AG09309 (cell line): Measurements from ENCODE around the gene KRTAP5-10.
"Not testable (repeated sequence)": the region's sequence is repeated elsewhere in the genome, so short reads cannot be mapped to it uniquely, and the experiment has no call there.

Experiments
- DNase-seq: peaks from one replicate; pipeline ENCODE4 v3.0.0-alpha.2; 2010; ENCODE audit warnings: low read depth
- H3K4me3 ChIP-seq: 2 replicates; pipeline ENCODE4 v1.5.1; 2011; ENCODE audit warnings: mild to moderate bottlenecking, low read depth, low read length, moderate library complexity; ENCODE audit not compliant: control insufficient read depth
- CTCF ChIP-seq: IDR thresholded peaks from 2 replicates; pipeline ENCODE4 v1.5.1; 2011; ENCODE audit warnings: mild to moderate bottlenecking, low read depth, low read length, inconsistent platforms; ENCODE audit not compliant: insufficient read depth, control insufficient read depth; ENCODE audit errors: missing control alignments

The KRTAP5-10 gene, protein sequence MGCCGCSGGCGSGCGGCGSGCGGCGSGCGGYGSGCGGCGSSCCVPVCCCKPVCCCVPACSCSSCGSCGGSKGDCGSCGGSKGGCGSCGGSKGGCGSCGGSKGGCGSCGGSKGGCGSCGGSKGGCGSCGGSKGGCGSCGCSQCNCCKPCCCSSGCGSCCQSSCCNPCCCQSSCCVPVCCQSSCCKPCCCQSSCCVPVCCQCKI

DNA sequence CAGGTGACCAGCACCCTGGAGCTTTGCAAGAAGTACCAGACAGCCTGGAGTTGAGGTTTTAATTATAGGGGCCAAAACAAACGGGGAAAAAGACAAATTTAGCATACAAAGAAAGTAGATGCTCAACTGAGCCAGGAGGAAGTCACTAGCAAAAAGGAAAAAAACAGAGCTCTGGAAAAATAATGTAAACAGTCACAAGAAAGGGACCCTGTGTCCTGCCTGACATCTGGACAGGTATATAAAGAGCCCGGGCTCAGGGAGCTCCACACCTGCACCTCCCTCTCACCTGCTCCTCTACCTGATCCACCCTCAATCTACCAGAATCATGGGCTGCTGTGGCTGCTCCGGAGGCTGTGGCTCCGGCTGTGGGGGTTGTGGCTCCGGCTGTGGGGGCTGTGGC, at the start of gene KRTAP5-10:
KRTAP5-10 (plus strand) TSS at position 301 of the 400 bp plus-strand sequence; CDS start at position 326, 25 bp downstream.
- TF ChIP-seq CTCF, result no peak
- no peak within 1 kb of the TSS for H3K4me3 ChIP-seq
- DNase-seq, result no peak

DNA sequence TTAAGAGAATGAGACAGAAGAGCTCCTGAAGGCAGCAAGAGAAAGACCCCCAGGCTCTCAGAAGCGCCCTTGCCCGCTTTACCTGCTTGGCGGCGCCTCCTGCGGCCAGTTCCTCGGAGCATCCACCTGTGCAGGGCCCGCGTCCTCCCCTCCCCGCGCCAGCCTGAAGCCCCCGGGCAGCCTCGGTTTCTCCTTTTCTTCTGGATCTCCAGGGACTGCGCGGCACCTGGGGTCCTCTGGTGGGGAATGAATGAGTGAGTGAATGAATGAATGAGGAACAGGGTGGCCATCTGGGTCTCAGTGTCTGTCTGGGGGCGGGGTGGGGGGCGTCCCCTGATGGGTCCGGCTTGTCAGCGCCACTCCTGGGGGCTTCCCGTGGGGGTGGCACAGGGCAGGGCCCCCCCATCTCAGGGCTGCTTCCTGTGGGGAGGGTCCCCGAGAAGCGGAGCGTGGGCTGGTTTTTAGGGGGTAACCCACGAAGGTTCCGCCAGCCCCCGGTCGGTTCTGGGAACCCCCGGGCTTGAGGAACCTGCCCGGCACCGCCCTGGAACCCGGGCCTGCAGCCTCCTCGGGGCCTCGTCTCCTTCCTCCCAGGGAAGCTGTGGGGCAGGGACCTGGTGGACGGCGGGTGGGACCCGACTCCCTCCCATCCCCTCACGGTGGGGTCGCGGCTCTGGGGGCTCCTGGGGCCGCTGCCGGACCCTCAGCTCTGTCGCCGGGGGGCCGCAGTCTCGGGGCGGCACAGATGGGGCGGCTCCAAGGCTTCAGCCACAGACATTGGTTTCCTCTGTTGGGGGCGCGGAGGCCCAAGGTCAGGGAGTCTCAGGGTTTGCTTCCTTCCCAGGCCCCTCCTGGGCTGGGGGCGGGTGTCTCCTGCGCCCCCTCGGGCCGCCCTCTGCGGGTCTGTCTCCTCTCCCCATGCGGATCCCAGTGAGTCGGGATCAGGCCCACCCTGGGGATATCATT, 46.6 kb upstream of the KRTAP5-10 start:
- DNase-seq, result no peak
- no peak for TF ChIP-seq CTCF
- H3K4me3 ChIP-seq, result no peak overlapping the region

- no peak for TF ChIP-seq CTCF
- DNase-seq, result no peak
- no peak overlapping the region for H3K4me3 ChIP-seq
Observed at GRCh38 chr11:71519546-71519945, 45.8 kb upstream of the KRTAP5-10 start.

DNA sequence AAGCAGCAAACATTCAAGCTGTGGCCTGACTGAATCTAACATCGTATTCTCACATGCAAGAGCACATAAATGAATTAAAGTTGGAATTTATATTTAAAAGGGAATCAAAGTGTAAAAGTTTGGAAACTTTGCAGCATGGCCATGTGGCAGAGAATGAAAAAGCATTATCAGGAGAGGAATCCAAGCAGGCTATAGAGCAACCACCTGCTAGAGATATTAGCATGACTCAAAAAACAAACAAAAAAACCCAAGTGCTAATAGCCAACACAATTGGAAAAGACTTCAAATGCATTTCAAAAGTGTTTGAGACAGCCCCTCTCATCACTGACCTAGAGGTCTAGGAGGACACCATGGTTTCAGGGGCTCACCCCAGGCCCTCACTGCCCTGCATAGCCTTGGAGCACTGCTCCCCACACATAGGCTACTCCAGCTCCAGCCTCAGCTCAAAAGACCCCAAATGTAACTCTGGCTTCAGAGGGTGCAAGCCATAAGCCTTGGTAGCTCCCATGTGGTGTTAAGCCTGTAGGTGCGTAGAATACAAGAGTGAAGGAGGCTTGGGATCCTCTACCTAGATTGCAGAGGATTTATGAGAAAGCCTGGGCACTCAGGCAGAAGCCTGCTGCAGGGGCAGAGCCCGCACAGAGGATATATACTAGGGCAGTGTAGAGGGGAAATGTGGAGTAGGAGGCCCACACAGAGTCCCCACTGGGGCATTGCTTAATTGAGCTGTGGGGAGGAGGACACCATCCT, 40.0 kb upstream of the KRTAP5-10 start:
- no peak overlapping the region for H3K4me3 ChIP-seq
- no peak for TF ChIP-seq CTCF
- no peak for DNase-seq

DNA sequence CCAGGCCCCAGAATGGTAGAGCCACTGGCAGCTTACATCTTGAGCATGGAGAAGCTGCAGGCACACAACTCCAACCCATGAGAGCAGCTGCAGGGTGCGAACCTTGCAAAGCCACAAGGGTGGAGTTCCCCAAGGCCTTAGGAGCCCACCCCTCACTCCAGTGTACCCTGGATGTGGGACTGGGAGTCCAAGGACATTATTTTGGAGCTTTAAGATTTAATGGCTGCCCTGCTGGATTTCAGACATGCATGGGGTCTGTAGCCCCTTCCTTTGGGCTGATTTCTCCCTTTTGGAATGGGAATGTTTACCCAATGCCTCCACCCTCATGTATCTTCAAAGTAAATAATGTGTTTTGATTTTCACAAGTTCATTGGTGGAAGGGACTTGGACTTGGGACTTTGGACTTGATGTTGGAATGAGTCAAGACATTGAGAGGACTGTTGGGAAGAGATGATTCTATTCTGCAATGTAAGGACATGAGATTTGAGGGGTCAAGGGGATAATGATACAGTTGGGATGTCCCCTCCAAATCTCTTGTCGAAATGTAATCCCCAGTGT, 39.3 kb upstream of the KRTAP5-10 start:
- DNase-seq, result no peak
- no peak overlapping the region for H3K4me3 ChIP-seq
- TF ChIP-seq CTCF, result no peak

DNA sequence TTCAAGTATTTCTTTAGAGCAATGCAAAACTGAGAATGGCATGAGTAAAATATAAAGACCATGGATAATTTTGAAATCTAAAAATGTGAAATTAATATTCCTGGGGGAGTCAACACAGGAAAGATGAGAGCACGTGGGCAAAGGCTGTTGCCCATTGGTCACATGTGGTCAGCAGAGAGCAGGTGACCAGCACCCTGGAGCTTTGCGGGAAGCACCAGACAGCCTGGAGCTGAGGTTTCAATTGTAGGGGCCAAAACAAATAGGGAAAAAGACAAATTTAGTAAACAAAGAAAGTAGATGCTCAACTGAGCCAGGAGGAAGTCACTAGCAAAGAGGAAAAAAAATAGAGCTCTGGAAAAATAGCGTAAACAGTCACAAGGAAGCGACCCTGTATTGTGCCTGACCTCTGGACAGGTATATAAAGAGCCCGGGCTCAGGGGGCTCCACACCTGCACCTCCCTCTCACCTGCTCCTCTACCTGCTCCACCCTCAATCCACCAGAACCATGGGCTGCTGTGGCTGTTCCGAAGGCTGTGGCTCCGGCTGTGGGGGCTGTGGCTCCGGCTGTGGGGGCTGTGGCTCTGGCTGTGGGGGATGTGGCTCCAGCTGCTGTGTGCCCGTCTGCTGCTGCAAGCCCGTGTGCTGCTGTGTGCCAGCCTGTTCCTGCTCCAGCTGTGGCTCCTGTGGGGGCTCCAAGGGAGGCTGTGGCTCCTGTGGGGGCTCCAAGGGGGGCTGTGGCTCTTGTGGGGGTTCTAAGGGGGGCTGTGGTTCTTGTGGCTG, 38.4 kb upstream of the KRTAP5-10 start, which contains the start of gene KRTAP5-7:
KRTAP5-7 (plus strand) TSS at position 472 of the 780 bp plus-strand sequence; CDS start at position 506, 34 bp downstream.
- not testable (repeated sequence) for DNase-seq, H3K4me3 ChIP-seq
